BE2C (cell line): Measurements from ENCODE around the gene EYA3.

Source experiments
- DNase-seq: peaks from one replicate; pipeline ENCODE4 v3.0.0-alpha.2; 2020
- H3K27me3 ChIP-seq: fragments of 250-450 bp; sonication (Bioruptor Pico); 2 replicates; pipeline ENCODE4 v1.5.1; 2020; ENCODE audit warnings: mild to moderate bottlenecking
- H3K36me3 ChIP-seq: fragments of 250-450 bp; sonication (Bioruptor Pico); 2 replicates; pipeline ENCODE4 v1.5.1; 2020; ENCODE audit warnings: mild to moderate bottlenecking
- H3K4me1 ChIP-seq: fragments of 250-450 bp; sonication (Bioruptor Pico); 2 replicates; pipeline ENCODE4 v1.5.1; 2020
- H3K4me3 ChIP-seq: 2 replicates; pipeline ENCODE4 v1.5.1; 2011; ENCODE audit warnings: low read depth, low read length
- H3K9me3 ChIP-seq: fragments of 250-450 bp; sonication (Bioruptor Pico); 2 replicates; pipeline ENCODE4 v1.5.1; 2020
- TF ChIP-seq, protein P1 (sequence below): IDR thresholded peaks from 2 replicates; pipeline ENCODE4 v1.5.1; 2012; ENCODE audit warnings: mild to moderate bottlenecking, low read depth, low read length

The EYA3 gene

DNA sequence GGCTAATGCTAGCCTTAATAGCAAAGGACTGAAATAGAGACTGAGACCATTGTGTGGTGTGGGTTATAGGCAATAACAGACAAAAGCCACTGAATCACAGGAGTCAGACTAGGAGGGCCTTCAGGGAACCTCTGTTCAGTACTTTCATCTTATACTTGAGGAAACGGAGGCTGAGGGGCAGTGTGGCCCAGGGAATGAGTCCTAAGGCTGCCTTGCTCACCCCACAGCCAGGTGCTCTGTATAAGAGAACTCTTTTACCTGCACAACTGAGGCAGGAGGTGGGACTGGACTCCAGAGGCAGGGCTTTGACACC, 150.9 kb downstream of the EYA3 start:
- no peak for DNase-seq
- Histone ChIP-seq H3K4me1 (no peaks in the 10 kb centered on the region), H3K9me3 (no peaks in the 10 kb centered on the region), H3K4me3 (no peak overlapping the region), H3K36me3 (no peaks in the 10 kb centered on the region), H3K27me3 (no peaks in the 10 kb centered on the region)
- TF ChIP-seq, protein P1, sequence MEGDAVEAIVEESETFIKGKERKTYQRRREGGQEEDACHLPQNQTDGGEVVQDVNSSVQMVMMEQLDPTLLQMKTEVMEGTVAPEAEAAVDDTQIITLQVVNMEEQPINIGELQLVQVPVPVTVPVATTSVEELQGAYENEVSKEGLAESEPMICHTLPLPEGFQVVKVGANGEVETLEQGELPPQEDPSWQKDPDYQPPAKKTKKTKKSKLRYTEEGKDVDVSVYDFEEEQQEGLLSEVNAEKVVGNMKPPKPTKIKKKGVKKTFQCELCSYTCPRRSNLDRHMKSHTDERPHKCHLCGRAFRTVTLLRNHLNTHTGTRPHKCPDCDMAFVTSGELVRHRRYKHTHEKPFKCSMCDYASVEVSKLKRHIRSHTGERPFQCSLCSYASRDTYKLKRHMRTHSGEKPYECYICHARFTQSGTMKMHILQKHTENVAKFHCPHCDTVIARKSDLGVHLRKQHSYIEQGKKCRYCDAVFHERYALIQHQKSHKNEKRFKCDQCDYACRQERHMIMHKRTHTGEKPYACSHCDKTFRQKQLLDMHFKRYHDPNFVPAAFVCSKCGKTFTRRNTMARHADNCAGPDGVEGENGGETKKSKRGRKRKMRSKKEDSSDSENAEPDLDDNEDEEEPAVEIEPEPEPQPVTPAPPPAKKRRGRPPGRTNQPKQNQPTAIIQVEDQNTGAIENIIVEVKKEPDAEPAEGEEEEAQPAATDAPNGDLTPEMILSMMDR: no peak

DNA sequence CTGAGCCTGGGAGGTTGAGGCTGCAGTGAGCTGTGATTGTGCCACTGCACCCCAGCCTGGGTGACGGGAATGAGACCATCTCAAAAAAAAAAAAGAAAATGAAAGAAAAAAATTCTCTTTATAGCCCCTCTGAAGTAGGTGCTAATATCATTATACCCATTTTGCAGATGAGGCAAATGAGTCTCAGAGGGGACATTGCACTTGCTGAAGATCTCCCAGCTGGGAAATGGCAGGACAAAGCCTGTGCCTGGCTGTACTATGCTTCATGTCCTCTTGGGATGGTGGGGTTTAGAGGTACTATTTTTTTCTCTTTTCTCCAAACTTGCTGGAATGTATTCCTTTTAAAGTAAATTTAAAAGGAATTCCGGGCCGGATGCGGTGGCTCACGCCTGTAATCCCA, 152.0 kb downstream of the EYA3 start:
- no peaks in the 10 kb centered on the region for H3K4me1 ChIP-seq
- H3K27me3 ChIP-seq: no peaks in the 10 kb centered on the region
- no peak for DNase-seq
- H3K4me3 ChIP-seq: no peak overlapping the region
- no peaks in the 10 kb centered on the region for H3K36me3 ChIP-seq
- no peaks in the 10 kb centered on the region for H3K9me3 ChIP-seq
- TF ChIP-seq, protein P1: no peak

DNA sequence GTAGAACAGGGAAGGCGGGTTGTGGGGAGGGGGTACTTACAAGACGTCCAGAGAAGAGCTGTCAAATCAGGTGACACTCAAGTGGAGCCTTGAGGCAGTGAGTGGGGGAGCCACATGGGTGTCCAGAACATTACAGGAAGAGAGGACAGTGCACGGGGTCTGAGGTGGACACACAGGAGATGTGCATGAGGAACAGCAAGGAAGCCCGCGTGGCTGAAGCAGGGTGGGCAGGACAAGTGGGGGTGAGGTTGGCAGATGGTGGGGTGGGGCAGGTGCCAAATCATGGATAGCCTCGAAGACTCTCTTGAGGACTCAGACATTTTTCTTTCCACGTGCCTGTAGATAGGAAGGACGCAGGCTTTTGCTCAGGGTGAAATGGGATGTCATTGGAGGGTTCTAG, 152.7 kb downstream of the EYA3 start:
- Histone ChIP-seq H3K27me3 (no peaks in the 10 kb centered on the region), H3K4me1 (no peaks in the 10 kb centered on the region), H3K4me3 (no peak overlapping the region), H3K36me3 (no peaks in the 10 kb centered on the region), H3K9me3 (no peaks in the 10 kb centered on the region)
- no peak for DNase-seq
- TF ChIP-seq, protein P1: no peak

DNA sequence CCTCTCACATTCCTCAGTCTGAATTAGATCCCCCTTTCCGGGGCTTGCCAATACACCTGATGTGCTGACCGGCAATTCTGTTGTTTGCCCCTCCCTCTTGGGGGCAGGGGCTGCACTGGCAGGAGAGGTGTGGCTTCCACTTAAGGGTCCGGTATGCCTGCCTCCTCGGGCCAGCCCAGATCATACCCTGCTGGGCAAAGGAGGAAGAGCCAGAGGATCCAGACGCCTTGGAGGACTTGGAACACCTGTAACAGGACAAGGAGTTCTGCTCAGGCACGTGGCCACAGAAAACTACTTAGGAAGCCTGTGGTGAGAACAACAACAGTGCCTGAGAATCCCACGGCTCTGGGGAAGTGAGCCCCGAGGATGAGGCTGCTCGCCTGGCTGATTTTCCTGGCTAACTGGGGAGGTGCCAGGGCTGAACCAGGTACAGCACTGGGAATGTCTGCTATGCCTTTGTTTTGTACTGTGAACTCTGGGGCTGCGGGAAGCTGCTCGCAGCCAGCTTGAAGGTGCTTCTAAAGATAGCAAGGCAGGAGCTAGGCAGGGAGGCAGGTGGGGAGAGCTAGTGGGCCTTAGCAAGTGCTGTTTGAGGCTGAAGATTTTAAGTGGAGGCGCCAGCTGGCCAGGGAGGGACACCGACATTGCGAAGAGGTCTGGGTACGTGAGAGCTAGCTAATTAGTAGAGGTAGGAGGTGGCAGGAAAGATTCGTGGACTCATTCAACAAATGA, 153.4 kb downstream of the EYA3 start, which contains the start of gene SMPDL3B:
Gene SMPDL3B (plus strand): TSS at position 183 of the 732 bp plus-strand sequence. CDS start 184 bp downstream, at position 367.
- Histone ChIP-seq H3K36me3 (no peaks in the 10 kb centered on the region), H3K27me3 (no peaks in the 10 kb centered on the region), H3K4me1 (no peaks in the 10 kb centered on the region), H3K4me3 (peak within 1 kb of the TSS; percentile 19; the same call in 1 of the 2 replicates), H3K9me3 (no peaks in the 10 kb centered on the region)
- TF ChIP-seq, protein P1: no peak
- DNase-seq: no peak

DNA sequence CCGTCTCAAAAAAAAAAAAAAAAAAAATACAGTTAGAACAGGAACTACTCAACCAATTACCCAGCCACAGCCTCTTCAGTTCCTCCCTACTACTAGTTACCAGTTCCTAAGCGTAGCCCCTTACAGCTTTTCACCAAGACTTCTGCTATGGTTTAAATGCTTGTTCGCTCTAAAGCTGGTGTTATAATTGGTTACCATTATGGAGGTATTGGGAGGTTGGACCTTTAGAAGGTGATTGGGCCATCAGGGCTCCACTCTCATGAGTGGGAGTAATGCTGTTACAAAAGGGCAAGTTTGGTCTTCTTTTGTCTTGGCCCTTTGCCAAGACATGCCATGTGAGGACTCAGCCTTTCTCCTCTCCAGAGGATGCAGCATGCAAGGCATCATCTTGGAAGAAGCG, 156.7 kb downstream of the EYA3 start:
- Histone ChIP-seq H3K27me3 (no peaks in the 10 kb centered on the region), H3K9me3 (no peaks in the 10 kb centered on the region), H3K4me3 (no peak overlapping the region), H3K4me1 (no peaks in the 10 kb centered on the region), H3K36me3 (no peaks in the 10 kb centered on the region)
- TF ChIP-seq, protein P1: no peak
- DNase-seq: no peak

DNA sequence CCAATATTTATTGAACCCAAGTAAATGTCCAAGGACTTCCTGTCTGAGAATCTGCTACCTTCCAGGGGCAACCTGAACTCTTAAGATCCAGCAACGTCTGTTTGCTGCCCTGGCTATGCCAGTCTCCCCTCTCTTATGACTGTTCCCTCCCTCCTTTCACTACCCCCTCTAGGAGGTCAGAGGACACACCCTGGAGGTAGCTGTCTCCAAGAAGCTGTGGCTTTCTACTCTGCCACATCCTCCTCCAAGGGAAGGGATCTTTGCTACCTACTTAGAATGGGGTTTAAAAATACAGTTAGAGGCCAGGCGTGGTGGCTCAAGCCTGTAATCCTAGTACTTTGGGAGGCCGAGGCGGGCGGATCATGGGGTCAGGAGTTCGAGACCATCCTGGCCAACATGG, 157.2 kb downstream of the EYA3 start:
- no peak overlapping the region for H3K4me3 ChIP-seq
- TF ChIP-seq, protein P1: no peak
- H3K9me3 ChIP-seq: no peaks in the 10 kb centered on the region
- no peaks in the 10 kb centered on the region for H3K36me3 ChIP-seq
- H3K27me3 ChIP-seq: no peaks in the 10 kb centered on the region
- DNase-seq: no peak
- H3K4me1 ChIP-seq: no peaks in the 10 kb centered on the region
